B cell (primary cell): ENCODE measurements around the gene TBRG4.

Experiments used
- CTCF ChIP-seq: fragments of 200-600 bp; IDR thresholded peaks from one replicate; pipeline ENCODE4 v1.8.0; 2022; ENCODE audit warnings: antibody characterized with exemption, mild to moderate bottlenecking
- EZH2 ChIP-seq: IDR thresholded peaks from 2 replicates; pipeline ENCODE4 v1.6.1; 2012; ENCODE audit warnings: borderline replicate concordance, low read depth, mild to moderate bottlenecking, moderate library complexity, low read length; ENCODE audit not compliant: insufficient read depth, poor library complexity, severe bottlenecking

GRCh38 chr7:45061352-45061751, 50.1 kb downstream of the TBRG4 start:
- no peak for TF ChIP-seq CTCF
- TF ChIP-seq EZH2: no peak
